H9 (cell line): ENCODE data around the gene AP3D1. TPM values are rescaled to one million over a fixed set of nuclear protein-coding genes. Genes with fewer than 3 reads are reported as not detected.

Source experiments
- DNase-seq: peaks from one replicate; pipeline ENCODE4 v3.0.0-alpha.2; 2017
- H2AFZ ChIP-seq: one replicate; pipeline ENCODE4 v1.6.1; 2013; ENCODE audit warnings: mild to moderate bottlenecking, low read length, control low read depth, moderate library complexity
- H2AK5ac ChIP-seq: 2 replicates; pipeline ENCODE4 v1.6.1; 2013; ENCODE audit warnings: low read length, control low read depth, mixed read lengths; ENCODE audit not compliant: insufficient read length
- H2BK120ac ChIP-seq: one replicate; pipeline ENCODE4 v1.6.1; 2013; ENCODE audit warnings: low read depth, mild to moderate bottlenecking, low read length, control low read depth, inconsistent platforms; ENCODE audit not compliant: poor library complexity, severe bottlenecking
- H2BK12ac ChIP-seq: 2 replicates; pipeline ENCODE4 v1.6.1; 2013; ENCODE audit warnings: low read length, control low read depth, mixed read lengths, low read depth; ENCODE audit not compliant: insufficient read length
- H2BK15ac ChIP-seq: 2 replicates; pipeline ENCODE4 v1.6.1; 2013; ENCODE audit warnings: low read depth, low read length, control low read depth
- H2BK20ac ChIP-seq: one replicate; pipeline ENCODE4 v1.6.1; 2013; ENCODE audit warnings: low read depth, mild to moderate bottlenecking, low read length, control low read depth, inconsistent platforms; ENCODE audit not compliant: poor library complexity, severe bottlenecking
- H2BK5ac ChIP-seq: 2 replicates; pipeline ENCODE4 v1.6.1; 2013; ENCODE audit warnings: low read length, control low read depth, mixed read lengths; ENCODE audit not compliant: insufficient read length
- H3K14ac ChIP-seq: 2 replicates; pipeline ENCODE4 v1.6.1; 2013; ENCODE audit warnings: low read length, control low read depth; ENCODE audit not compliant: insufficient read depth
- H3K18ac ChIP-seq: 2 replicates; pipeline ENCODE4 v1.6.1; 2013; ENCODE audit warnings: low read depth, mild to moderate bottlenecking, mixed read lengths, low read length, control low read depth; ENCODE audit not compliant: insufficient read length
- H3K23ac ChIP-seq: 2 replicates; pipeline ENCODE4 v1.6.1; 2013; ENCODE audit warnings: low read length, control low read depth, mixed read lengths, low read depth; ENCODE audit not compliant: insufficient read length
- H3K23me2 ChIP-seq: 2 replicates; pipeline ENCODE4 v1.6.1; 2013; ENCODE audit warnings: low read depth, mild to moderate bottlenecking, mixed read lengths, low read length, control low read depth; ENCODE audit not compliant: insufficient read length, poor library complexity, severe bottlenecking
- H3K27ac ChIP-seq: 2 replicates; pipeline ENCODE4 v1.5.1; 2013; ENCODE audit warnings: low read length, control low read depth, mixed read lengths, low read depth; ENCODE audit not compliant: insufficient read length
- H3K27me3 ChIP-seq: 2 replicates; pipeline ENCODE4 v1.6.1; 2013; ENCODE audit warnings: low read length, control low read depth, inconsistent platforms; ENCODE audit not compliant: insufficient read depth
- H3K4ac ChIP-seq: 2 replicates; pipeline ENCODE4 v1.6.1; 2013; ENCODE audit warnings: low read depth, mild to moderate bottlenecking, control low read depth, inconsistent platforms, low read length, moderate library complexity
- H3K4me1 ChIP-seq: 2 replicates; pipeline ENCODE4 v1.6.1; 2013; ENCODE audit warnings: low read length, control low read depth, inconsistent platforms; ENCODE audit not compliant: insufficient read depth
- H3K4me2 ChIP-seq: 2 replicates; pipeline ENCODE4 v1.6.1; 2013; ENCODE audit warnings: low read length, control low read depth, mixed read lengths; ENCODE audit not compliant: insufficient read length, insufficient read depth
- H3K56ac ChIP-seq: 2 replicates; pipeline ENCODE4 v1.6.1; 2013; ENCODE audit warnings: low read depth, mild to moderate bottlenecking, mixed read lengths, low read length, control low read depth; ENCODE audit not compliant: insufficient read length
- H3K79me1 ChIP-seq: 2 replicates; pipeline ENCODE4 v1.6.1; 2013; ENCODE audit warnings: low read depth, mild to moderate bottlenecking, moderate library complexity, low read length, control low read depth, inconsistent platforms; ENCODE audit not compliant: insufficient read depth, poor library complexity, severe bottlenecking
- H3K79me2 ChIP-seq: 2 replicates; pipeline ENCODE4 v1.6.1; 2013; ENCODE audit warnings: low read length, control low read depth, inconsistent platforms; ENCODE audit not compliant: insufficient read depth
- H3K9ac ChIP-seq: 2 replicates; pipeline ENCODE4 v1.6.1; 2013; ENCODE audit warnings: low read length, control low read depth, mixed read lengths; ENCODE audit not compliant: insufficient read length; ENCODE audit errors: extremely low read depth
- H3K9me3 ChIP-seq: one replicate; pipeline ENCODE4 v1.6.1; 2013; ENCODE audit warnings: low read depth, low read length, inconsistent platforms; ENCODE audit not compliant: control insufficient read depth
- H3T11ph ChIP-seq: one replicate; pipeline ENCODE4 v1.6.1; 2013; ENCODE audit warnings: mild to moderate bottlenecking, low read length, control low read depth, inconsistent platforms
- H4K20me1 ChIP-seq: one replicate; pipeline ENCODE4 v1.6.1; 2013; ENCODE audit not compliant: control insufficient read depth, insufficient read length, insufficient read depth
- H4K5ac ChIP-seq: 2 replicates; pipeline ENCODE4 v1.6.1; 2013; ENCODE audit warnings: low read depth, mild to moderate bottlenecking, mixed read lengths, low read length, control low read depth; ENCODE audit not compliant: insufficient read length
- H4K8ac ChIP-seq: replicated peaks from 2 replicates; pipeline ENCODE4 v1.6.1; 2013; ENCODE audit warnings: low read length, control low read depth, mixed read lengths, low read depth; ENCODE audit not compliant: insufficient read length
- H4K91ac ChIP-seq: 2 replicates; pipeline ENCODE4 v1.6.1; 2013; ENCODE audit warnings: low read depth, mild to moderate bottlenecking, moderate library complexity, mixed read lengths, low read length, control low read depth; ENCODE audit not compliant: insufficient read length
- H3K27ac Mint-ChIP-seq, 3 experiments: 2 replicates in 2 of 3; 3 replicates in 1 of 3; pipeline ENCODE4 v1.8.0; 2020 to 2021; ENCODE audit warnings: mixed read lengths in 3 of 3, mild to moderate bottlenecking in 1 of 3, moderate library complexity in 1 of 3
- H3K27me3 Mint-ChIP-seq: 2 replicates; pipeline ENCODE4 v1.8.0; 2021; ENCODE audit warnings: low read depth, mild to moderate bottlenecking, moderate library complexity, mixed read lengths
- H3K36me3 Mint-ChIP-seq, 3 experiments: 2 replicates in 2 of 3; 3 replicates in 1 of 3; pipeline ENCODE4 v1.8.0; 2020 to 2021; ENCODE audit warnings: low read depth in 3 of 3, mixed read lengths in 3 of 3; ENCODE audit not compliant: insufficient read depth in 1 of 3
- H3K4me1 Mint-ChIP-seq, 2 experiments: 2 replicates each; pipeline ENCODE4 v1.8.0; 2020; ENCODE audit warnings: mixed read lengths in 2 of 2
- H3K4me3 Mint-ChIP-seq, 2 experiments: 2 replicates in 1 of 2; 3 replicates in 1 of 2; pipeline ENCODE4 v1.8.0; 2020 to 2021; ENCODE audit warnings: mild to moderate bottlenecking in 2 of 2, mixed read lengths in 2 of 2, moderate library complexity in 1 of 2
- H3K9me3 Mint-ChIP-seq, 2 experiments: 2 replicates in 1 of 2; 3 replicates in 1 of 2; pipeline ENCODE4 v1.8.0; 2020; ENCODE audit warnings: mild to moderate bottlenecking in 2 of 2, mixed read lengths in 2 of 2, moderate library complexity in 1 of 2
- WGBS: extraction: QIAGEN DNeasy Blood & Tissue Kit; methylation state at CpG from one replicate; pipeline ENCODE4 v1.1.7; 2013; ENCODE audit warnings: missing lambda C conversion rate, low lambda C conversion rate, mixed read lengths; ENCODE audit not compliant: insufficient read length; ENCODE audit errors: extremely low coverage; 5-methylcytosine and 5-hydroxymethylcytosine counted together
- total RNA-seq: library from RNA; stranded (reverse); gene quantifications from 2 replicates; pipeline ENCODE4 v1.2.1, GENCODE V29; 2021
- TF ChIP-seq, protein P1 (sequence below): fragments of 200-600 bp; sonication (generic); conservative IDR thresholded peaks from 3 replicates; pipeline ENCODE4 v1.8.0; 2021; ENCODE audit warnings: antibody characterized with exemption, mild to moderate bottlenecking

Gene AP3D1
- total RNA-seq, 1 experiment from 2014 or later, result 142 TPM

DNA sequence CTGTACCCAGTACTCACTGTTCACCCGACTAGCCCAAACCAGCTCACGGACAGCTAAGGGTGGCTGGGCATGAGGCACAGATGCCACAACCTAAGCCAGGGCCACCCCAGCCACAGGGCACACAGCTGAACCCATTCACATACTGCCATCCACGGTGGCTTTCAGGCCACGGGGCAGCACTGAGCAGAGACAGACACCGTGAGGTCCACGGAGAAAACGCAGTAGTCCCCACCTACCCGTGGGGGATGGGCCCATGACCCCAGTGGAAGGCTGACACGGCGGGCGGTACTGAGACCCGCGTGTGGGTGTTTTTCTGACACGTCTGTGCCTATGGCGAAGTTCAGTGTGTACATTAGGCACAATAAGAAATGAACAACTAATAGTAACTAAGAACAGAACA is 29.1 kb downstream of the AP3D1 start:
- Histone ChIP-seq H3K27ac (no peak overlapping the region), H3K23ac (no peak overlapping the region), H3K9ac (no peak overlapping the region), H3K79me1 (no peaks in the 10 kb centered on the region), H3T11ph (no peak overlapping the region), H3K4me1 (no peaks in the 10 kb centered on the region), H3K56ac (no peak overlapping the region), H4K5ac (no peak overlapping the region), H3K14ac (no peak overlapping the region), H3K9me3 (no peaks in the 10 kb centered on the region), H3K79me2 (no peaks in the 10 kb centered on the region), H2BK20ac (no peak overlapping the region), H3K18ac (no peak overlapping the region), H4K8ac (no peak overlapping the region), H2BK5ac (no peak overlapping the region), H4K20me1 (no peaks in the 10 kb centered on the region), H2BK120ac (no peak overlapping the region), H2AFZ (no peak overlapping the region), H3K27me3 (no peaks in the 10 kb centered on the region), H3K4me2 (no peak overlapping the region), H2BK15ac (no peak overlapping the region), H4K91ac (no peak overlapping the region), H3K4ac (no peak overlapping the region), H3K23me2 (no peaks in the 10 kb centered on the region), H2BK12ac (no peak overlapping the region), H2AK5ac (no peak overlapping the region)
- Mint-ChIP-seq H3K27me3 (no peaks in the 10 kb centered on the region), H3K4me3 (no peak overlapping the region), H3K27ac (no peak overlapping the region), H3K36me3 (peaks cover 39 to 86% (median 77%) of the 10 kb centered on the region in 3 experiments), H3K9me3 (no peaks in the 10 kb centered on the region), H3K4me1 (no peaks in the 10 kb centered on the region)
- no CpG with 5 or more reads among the region's 15 CpGs for WGBS
- no peak for DNase-seq
- TF ChIP-seq, protein P1, sequence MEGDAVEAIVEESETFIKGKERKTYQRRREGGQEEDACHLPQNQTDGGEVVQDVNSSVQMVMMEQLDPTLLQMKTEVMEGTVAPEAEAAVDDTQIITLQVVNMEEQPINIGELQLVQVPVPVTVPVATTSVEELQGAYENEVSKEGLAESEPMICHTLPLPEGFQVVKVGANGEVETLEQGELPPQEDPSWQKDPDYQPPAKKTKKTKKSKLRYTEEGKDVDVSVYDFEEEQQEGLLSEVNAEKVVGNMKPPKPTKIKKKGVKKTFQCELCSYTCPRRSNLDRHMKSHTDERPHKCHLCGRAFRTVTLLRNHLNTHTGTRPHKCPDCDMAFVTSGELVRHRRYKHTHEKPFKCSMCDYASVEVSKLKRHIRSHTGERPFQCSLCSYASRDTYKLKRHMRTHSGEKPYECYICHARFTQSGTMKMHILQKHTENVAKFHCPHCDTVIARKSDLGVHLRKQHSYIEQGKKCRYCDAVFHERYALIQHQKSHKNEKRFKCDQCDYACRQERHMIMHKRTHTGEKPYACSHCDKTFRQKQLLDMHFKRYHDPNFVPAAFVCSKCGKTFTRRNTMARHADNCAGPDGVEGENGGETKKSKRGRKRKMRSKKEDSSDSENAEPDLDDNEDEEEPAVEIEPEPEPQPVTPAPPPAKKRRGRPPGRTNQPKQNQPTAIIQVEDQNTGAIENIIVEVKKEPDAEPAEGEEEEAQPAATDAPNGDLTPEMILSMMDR, result no peak
